ENCODE results near the gene ACP2.
A peak's percentile ranks its signal among the peaks of the same experiment; 100 is the strongest.

The ACP2 gene

GRCh38 chr11:47253660-47254059 lies 5.0 kb upstream of the ACP2 start:
- no peak for TF ChIP-seq CTCF (conservative IDR thresholded peaks at IDR 0.05; ENCODE audit: low read length)
- no peak for DNase-seq (ENCODE audit: low read depth)
- no peak overlapping the region for H3K4me3 ChIP-seq (ENCODE audit: low read length)

GRCh38 chr11:47251751-47252150 lies 3.1 kb upstream of the ACP2 start:
- TF ChIP-seq CTCF (conservative IDR thresholded peaks at IDR 0.05; ENCODE audit: low read length), result no peak
- no peak for DNase-seq (ENCODE audit: low read depth)
- H3K4me3 ChIP-seq (ENCODE audit: low read length), result no peak overlapping the region

- peak overlapping the region; percentile 98 for H3K4me3 ChIP-seq (ENCODE audit: low read length)
- DNase-seq (ENCODE audit: low read depth), result no peak
- TF ChIP-seq CTCF (conservative IDR thresholded peaks at IDR 0.05; ENCODE audit: low read length), result no peak
Observed at GRCh38 chr11:47249378-47249715, 733 bp upstream of the ACP2 start.

- peak; percentile 31 for DNase-seq (ENCODE audit: low read depth)
- peak overlapping the region; percentile 98 for H3K4me3 ChIP-seq (ENCODE audit: low read length)
- TF ChIP-seq CTCF (conservative IDR thresholded peaks at IDR 0.05; ENCODE audit: low read length), result no peak
Observed at GRCh38 chr11:47248304-47248663, 330 bp downstream of the ACP2 start.

- peak overlapping the region; percentile 98 for H3K4me3 ChIP-seq (ENCODE audit: low read length)
- no peak for DNase-seq (ENCODE audit: low read depth)
Observed at GRCh38 chr11:47247502-47247901, 1.1 kb downstream of the ACP2 start.

GRCh38 chr11:47245611-47246357 lies 2.8 kb downstream of the ACP2 start:
- no peak overlapping the region for H3K4me3 ChIP-seq (ENCODE audit: low read length)
- DNase-seq (ENCODE audit: low read depth), result no peak
- no peak for TF ChIP-seq CTCF (conservative IDR thresholded peaks at IDR 0.05; ENCODE audit: low read length)

More at GRCh38 chr11:47247502-47247901, 1.1 kb downstream of the ACP2 start:
- no peak for TF ChIP-seq CTCF (conservative IDR thresholded peaks at IDR 0.05; ENCODE audit: low read length)
